Measurements from ENCODE around the gene PPFIA1.
A peak's percentile ranks its signal among the peaks of the same experiment; 100 is the strongest.
"Not testable (repeated sequence)": the region's sequence is repeated elsewhere in the genome, so short reads cannot be mapped to it uniquely, and the experiment has no call there.

The PPFIA1 gene

DNA sequence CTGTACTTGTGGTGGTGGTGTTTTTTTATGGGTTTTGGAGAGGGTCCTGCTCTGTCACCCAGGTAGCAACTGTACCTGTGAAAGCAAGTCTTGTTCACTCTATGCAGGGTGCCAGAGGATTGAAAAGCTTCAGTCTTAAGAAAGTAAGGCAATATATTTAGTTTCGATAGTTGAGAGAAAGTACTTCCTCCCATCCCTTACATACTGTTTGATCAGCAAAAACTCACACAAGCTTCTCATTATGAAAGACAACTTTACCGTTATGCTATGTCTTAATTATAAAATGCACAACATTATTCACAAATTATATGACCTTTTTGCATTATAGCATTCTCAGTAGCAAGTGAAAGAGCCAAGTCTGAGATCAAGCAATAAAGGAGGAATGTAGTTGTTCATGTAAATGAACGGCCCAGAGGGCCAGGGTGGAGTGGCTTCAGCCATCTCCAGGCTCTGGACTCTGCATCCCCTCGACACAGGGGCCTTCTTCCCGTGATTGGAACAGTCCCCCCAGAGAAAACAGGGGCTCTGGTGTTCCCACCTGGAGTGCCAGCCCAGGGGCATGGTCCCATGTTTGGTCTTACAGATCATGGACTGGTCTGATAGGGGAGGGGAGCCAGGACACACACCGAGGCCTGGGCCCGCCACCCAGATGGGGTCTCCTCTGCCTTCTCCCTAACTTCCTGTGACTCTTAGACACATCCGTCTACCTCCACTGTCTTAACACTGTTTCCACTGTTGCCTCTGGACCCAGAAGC, 89.1 kb downstream of the PPFIA1 start:
- no peak for DNase-seq (ENCODE audit: low read depth)

GRCh38 chr11:70360211-70360610, 89.7 kb downstream of the PPFIA1 start:
- no peak for DNase-seq (ENCODE audit: low read depth)

- no peak for DNase-seq (ENCODE audit: low read depth)
Measured at GRCh38 chr11:70364178-70364577, 93.7 kb downstream of the PPFIA1 start.

DNA sequence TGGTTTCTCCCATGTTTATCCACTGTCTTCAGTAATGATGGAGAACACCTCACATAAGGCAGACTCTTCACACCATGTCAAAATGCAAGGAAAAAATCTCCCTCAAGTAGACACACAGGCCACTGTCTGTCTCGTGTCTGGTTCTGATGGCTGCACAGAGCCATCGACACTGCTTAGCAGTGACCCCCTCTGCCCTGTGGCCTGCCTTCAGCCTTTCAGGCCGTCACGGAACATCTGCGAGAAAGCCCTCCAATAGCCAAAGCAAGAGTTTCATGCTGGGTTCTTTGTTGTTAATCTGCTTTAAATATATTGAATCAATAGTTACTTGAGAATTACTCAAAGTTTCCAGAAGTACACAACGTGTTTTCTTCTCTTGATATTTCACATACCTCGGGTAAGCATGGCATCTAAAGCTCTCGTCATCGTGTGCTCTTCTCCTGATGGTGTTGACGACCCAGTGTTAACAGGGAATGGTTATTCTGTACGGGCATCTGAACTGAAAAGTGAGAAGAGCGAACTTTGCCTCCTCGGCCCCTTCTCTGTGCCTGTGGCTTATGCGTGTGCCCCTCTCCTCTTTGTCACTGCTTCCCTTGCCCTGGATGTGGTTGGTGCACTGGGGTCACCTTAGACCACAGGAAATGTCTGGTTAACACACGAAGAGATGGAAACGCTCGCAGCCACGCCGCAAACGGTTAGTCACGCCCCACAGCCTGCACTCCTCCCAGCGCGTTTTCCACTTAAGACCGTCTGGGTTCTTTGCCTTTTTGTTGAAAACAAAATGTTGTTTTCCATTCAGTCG, 94.5 kb downstream of the PPFIA1 start:
- peak; percentile 69 for DNase-seq (ENCODE audit: low read depth)

- no peak for DNase-seq (ENCODE audit: low read depth)
Measured at GRCh38 chr11:70365544-70365927, 95.0 kb downstream of the PPFIA1 start.

DNA sequence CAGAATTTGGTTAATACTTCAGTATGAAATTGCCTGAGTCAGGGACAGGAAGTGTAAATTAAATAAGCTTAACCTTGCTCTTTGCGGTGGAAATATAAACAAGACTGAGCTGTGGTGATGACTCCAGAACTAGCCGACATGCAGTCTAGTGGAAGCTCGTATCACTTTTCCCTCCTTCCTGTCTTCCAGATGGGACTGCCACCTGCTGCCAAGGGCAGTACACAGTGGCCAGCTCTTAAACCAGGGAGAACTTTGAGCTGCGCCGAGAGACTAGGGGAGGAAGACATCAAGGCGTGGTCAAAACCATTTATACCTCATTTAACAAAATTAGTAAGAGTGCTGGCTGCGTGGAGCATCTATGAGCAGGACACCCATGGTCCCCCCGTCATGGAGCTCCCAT, 96.6 kb downstream of the PPFIA1 start:
- no peak for DNase-seq (ENCODE audit: low read depth)

DNA sequence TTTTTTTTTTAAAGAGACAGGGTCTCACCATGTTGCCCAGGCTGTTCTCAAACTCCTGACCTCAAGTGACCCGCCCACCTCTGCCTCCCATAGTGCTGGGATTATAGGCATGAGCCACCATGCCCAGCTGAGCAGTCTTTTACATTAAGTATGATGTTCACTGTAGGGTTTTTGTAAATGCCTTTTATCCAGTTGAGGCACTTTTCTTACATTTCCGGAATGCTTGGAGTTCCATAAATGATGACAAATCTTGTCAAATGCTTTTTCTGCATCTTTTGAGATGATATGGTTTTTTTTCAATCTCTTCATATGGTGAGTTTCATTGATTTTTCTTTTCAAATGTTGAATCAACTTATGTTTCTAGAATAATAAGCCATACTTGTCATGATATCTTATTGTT, 98.5 kb downstream of the PPFIA1 start:
- DNase-seq (ENCODE audit: low read depth): no peak

GRCh38 chr11:70371241-70371640, 100.8 kb downstream of the PPFIA1 start:
- DNase-seq (ENCODE audit: low read depth): no peak

DNA sequence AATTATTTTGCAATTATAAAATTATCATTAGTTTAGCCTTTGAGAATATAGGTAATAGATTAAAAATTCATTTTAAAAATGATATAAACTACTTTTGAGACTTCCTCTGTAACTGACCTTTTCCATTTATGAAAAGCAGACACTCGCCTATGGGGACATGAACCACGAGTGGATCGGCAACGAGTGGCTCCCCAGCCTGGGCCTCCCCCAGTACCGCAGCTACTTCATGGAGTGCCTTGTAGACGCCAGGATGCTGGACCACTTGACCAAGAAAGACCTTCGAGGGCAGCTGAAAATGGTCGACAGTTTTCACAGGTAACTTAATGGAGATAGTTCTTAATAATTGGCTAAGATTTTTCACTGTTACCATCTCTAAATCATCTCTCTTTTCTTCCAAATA, 101.6 kb downstream of the PPFIA1 start:
- no peak for DNase-seq (ENCODE audit: low read depth)

DNA sequence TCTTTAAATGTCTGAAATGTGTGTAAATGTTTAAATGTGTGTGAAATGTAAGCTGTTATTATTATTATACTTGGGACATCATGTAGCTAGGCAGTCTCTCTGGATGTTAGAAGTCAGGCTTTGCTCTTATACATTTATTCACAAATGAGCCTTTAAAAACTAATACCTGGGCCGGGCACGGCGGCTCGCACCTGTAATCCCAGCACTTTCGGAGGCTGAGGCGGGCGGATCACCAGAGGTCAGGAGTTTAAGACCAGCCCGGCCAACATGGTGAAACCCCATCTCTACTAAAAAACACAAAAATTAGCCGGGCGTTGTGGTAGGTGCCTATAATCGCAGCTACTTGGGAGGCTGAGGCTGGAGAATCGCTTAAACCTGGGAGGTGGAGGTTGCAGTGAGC, 106.1 kb downstream of the PPFIA1 start:
- no peak for DNase-seq (ENCODE audit: low read depth)

DNA sequence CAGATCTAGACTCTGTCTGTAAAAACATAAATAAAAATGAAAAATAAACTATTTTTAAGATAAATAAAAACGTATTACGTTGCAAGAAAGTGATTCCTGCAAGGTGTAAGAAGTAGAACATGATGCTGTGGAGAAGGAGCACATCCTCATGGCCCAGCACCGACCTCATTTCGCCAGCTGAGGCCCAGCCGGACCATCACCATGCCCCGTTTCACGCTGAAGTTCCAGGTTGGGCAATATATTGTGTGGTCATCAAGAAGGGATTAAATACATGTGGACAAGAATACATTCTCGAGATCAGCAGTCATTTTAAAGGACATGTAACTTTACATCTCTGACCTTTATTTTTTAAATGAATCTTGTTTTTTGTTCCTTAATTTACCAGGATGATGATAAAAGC, 107.2 kb downstream of the PPFIA1 start:
- no peak for DNase-seq (ENCODE audit: low read depth)

DNA sequence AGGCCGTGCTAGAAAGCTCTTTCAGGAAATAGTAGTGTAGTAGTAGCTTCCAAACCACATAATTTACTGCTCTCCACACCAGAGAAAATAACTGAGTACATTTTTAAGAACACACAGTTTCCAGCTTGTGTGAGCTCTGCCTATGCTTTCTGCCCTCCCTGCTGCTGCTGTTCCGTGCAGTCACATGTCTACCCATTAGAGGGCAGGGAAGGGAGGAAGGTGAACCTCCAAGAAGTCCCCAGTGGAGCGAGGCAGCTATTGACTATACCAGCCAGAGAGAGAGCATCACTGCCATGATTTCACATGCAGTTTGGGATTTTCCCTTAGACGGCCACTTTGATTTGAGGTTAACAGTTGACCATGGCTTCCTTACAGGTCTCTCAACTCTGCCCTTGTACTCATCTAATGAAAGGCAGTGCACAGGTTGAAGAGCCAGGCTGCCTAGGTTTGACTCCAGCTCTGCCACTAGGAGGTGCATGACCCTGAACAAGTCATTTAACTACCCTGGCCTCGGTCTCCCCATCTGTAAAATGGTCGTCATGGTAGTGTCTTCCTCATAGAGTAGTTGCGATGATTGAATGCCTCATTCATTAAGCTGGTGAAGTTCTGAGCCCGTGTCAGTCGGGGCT, 108.1 kb downstream of the PPFIA1 start:
- DNase-seq (ENCODE audit: low read depth): no peak

GRCh38 chr11:70381350-70381749, 110.9 kb downstream of the PPFIA1 start:
- no peak for DNase-seq (ENCODE audit: low read depth)

- DNase-seq (ENCODE audit: low read depth): no peak
Measured at GRCh38 chr11:70381872-70382861, 111.7 kb downstream of the PPFIA1 start.

- DNase-seq (ENCODE audit: low read depth): no peak
Measured at GRCh38 chr11:70383664-70384565, 113.4 kb downstream of the PPFIA1 start.

- no peak for DNase-seq (ENCODE audit: low read depth)
Measured at GRCh38 chr11:70384566-70385152, 114.2 kb downstream of the PPFIA1 start.

GRCh38 chr11:70387564-70387963, 117.1 kb downstream of the PPFIA1 start:
- no peak for DNase-seq (ENCODE audit: low read depth)

GRCh38 chr11:70389201-70389600, 118.7 kb downstream of the PPFIA1 start:
- no peak for DNase-seq (ENCODE audit: low read depth)

GRCh38 chr11:70390882-70391281, 120.4 kb downstream of the PPFIA1 start:
- DNase-seq (ENCODE audit: low read depth): not testable (repeated sequence)

- no peak for DNase-seq (ENCODE audit: low read depth)
Measured at GRCh38 chr11:70394211-70394950, 123.9 kb downstream of the PPFIA1 start.

Data from activated T-cell treated with anti-CD3 and anti-CD28 coated beads for 24 hours (primary cell).